PC-3 (cell line): ENCODE results near the gene CST11.
"Not testable (repeated sequence)": the region's sequence is repeated elsewhere in the genome, so short reads cannot be mapped to it uniquely, and the experiment has no call there.

ENCODE experiments used
- CTCF ChIP-seq: fragments of 300-600 bp; sonication (generic); conservative IDR thresholded peaks from 2 replicates; pipeline ENCODE4 v1.5.1; 2017; ENCODE audit warnings: antibody characterized with exemption, low read depth, mild to moderate bottlenecking, low read length
- EZH2 ChIP-seq: fragments of 300-600 bp; sonication (generic); IDR thresholded peaks from one replicate; pipeline ENCODE4 v1.6.1; 2017; ENCODE audit warnings: antibody characterized with exemption, mild to moderate bottlenecking, low read length; ENCODE audit not compliant: unreplicated experiment
- EZH2phosphoT487 ChIP-seq: fragments of 300-600 bp; sonication (generic); IDR thresholded peaks from 2 replicates; pipeline ENCODE4 v1.6.1; 2018; ENCODE audit warnings: mild to moderate bottlenecking, antibody characterized with exemption, low read length, borderline replicate concordance

- not testable (repeated sequence) for TF ChIP-seq EZH2phosphoT487, CTCF, EZH2
Observed at GRCh38 chr20:23466961-23467360, 14.3 kb upstream of the CST11 start.
